ENCODE data around the gene MLANA. TPM values are rescaled to one million over a fixed set of nuclear protein-coding genes. Genes with fewer than 3 reads are reported as not detected.

Gene MLANA
- total RNA-seq, 1 donor from 2014 or later = not detected

DNA sequence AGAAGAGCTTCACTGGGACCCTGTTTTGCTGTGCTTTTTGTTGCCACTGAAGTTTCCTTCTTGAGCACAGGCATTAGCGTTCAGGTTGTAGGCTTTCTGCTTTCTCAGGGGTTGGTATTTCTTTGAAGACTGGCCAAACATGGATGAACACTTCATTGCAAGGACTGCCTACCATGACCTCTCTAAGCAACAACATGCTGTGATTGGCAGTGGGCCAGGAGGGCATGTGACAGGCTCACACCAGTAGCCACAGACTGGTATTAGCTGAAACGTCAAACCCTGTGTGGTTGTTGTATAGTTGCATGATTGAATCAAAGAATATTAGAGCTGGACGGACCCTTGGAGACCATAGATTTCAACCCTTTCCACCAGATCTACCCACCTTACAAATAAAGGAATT, 20.0 kb upstream of the MLANA start:
- no peak for DNase-seq (ENCODE audit: low spot score in 2 of 2, unreplicated experiment in 2 of 2)
- no peaks in the 10 kb centered on the region for H3K36me3 Mint-ChIP-seq
- peaks cover 24% of the 10 kb centered on the region for H3K4me1 Mint-ChIP-seq
- no peaks in the 10 kb centered on the region for H3K27me3 Mint-ChIP-seq (ENCODE audit: low read depth)
- no peak overlapping the region for H3K27ac Mint-ChIP-seq
- no peak overlapping the region for H3K4me3 Mint-ChIP-seq
- TF ChIP-seq, protein P1, sequence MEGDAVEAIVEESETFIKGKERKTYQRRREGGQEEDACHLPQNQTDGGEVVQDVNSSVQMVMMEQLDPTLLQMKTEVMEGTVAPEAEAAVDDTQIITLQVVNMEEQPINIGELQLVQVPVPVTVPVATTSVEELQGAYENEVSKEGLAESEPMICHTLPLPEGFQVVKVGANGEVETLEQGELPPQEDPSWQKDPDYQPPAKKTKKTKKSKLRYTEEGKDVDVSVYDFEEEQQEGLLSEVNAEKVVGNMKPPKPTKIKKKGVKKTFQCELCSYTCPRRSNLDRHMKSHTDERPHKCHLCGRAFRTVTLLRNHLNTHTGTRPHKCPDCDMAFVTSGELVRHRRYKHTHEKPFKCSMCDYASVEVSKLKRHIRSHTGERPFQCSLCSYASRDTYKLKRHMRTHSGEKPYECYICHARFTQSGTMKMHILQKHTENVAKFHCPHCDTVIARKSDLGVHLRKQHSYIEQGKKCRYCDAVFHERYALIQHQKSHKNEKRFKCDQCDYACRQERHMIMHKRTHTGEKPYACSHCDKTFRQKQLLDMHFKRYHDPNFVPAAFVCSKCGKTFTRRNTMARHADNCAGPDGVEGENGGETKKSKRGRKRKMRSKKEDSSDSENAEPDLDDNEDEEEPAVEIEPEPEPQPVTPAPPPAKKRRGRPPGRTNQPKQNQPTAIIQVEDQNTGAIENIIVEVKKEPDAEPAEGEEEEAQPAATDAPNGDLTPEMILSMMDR (IDR thresholded peaks at IDR 0.05; ENCODE audit: unreplicated experiment) = no peak
- H3K9me3 Mint-ChIP-seq = no peaks in the 10 kb centered on the region

DNA sequence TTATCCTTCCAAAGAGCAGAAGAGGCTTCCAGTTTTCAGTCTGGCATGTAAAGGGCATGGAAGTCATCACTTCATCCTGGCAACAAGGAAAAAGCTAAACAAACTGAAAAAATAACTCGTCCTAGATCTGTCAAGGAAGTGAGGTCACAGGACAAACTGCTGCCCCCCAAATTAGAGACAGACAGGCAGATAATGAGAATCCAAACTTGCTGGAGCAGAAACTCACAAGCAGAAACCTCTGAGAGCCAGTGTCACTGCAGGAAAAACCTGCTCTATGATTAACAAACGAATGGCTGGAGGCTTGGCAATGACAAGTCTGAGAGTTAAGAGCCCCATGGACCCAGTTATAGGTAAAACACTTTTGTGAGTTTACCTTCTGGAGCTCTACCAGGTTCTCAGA, 18.9 kb upstream of the MLANA start:
- H3K27me3 Mint-ChIP-seq (ENCODE audit: low read depth) = no peaks in the 10 kb centered on the region
- H3K27ac Mint-ChIP-seq = peak overlapping the region; percentile 50
- H3K9me3 Mint-ChIP-seq = peaks cover 6% of the 10 kb centered on the region
- TF ChIP-seq, protein P1 (IDR thresholded peaks at IDR 0.05; ENCODE audit: unreplicated experiment) = no peak
- H3K4me1 Mint-ChIP-seq = peaks cover 24% of the 10 kb centered on the region
- DNase-seq (ENCODE audit: low spot score in 2 of 2, unreplicated experiment in 2 of 2) = no peak
- H3K4me3 Mint-ChIP-seq = no peak overlapping the region
- peaks cover 5% of the 10 kb centered on the region for H3K36me3 Mint-ChIP-seq

DNA sequence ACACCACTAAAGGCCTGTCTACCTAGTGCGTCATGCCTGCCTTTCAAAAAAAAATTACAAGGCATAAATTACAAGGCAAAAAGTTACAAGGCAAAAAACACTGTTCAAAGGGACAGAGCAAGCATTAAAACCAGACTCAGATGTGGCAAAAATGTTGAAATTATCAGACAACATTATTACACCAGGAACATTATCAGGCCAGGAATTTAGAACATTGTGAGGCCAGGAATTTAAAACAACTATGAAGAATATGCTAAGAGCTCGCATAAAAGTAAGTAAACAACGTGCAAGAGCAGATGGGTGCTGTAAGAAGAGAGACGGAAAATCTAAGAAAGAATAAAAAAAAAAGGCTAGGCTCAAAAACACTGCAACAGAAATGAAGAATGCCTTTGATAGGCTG, 18.2 kb upstream of the MLANA start:
- Mint-ChIP-seq H3K4me1 (peaks cover 24% of the 10 kb centered on the region), H3K9me3 (peaks cover 6% of the 10 kb centered on the region), H3K36me3 (peaks cover 5% of the 10 kb centered on the region), H3K4me3 (no peak overlapping the region), H3K27ac (peak overlapping the region; percentile 75), H3K27me3 (ENCODE audit: low read depth) (no peaks in the 10 kb centered on the region)
- DNase-seq (ENCODE audit: low spot score in 2 of 2, unreplicated experiment in 2 of 2) = no peak
- TF ChIP-seq, protein P1 (IDR thresholded peaks at IDR 0.05; ENCODE audit: unreplicated experiment) = no peak

DNA sequence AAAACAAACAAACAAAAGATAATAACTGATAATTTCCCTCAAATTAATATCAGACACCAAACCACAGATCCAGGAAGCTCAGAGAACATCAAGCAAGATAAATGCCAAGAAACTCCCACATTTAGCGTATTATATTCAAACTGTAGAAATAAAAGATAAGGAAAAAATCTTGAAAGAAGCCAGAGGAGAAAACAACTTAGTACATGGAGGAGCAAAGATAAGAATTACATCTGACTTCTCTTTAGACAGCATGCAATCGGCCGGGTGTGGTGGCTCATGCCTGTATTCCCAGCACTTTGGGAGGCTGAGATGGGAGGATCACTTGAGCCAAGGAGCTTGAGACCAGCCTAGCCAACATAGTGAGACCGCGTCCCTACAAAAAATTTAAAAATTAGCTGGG, 17.2 kb upstream of the MLANA start:
- peaks cover 5% of the 10 kb centered on the region for H3K36me3 Mint-ChIP-seq
- DNase-seq (ENCODE audit: low spot score in 2 of 2, unreplicated experiment in 2 of 2) = no peak
- H3K9me3 Mint-ChIP-seq = peaks cover 6% of the 10 kb centered on the region
- H3K4me3 Mint-ChIP-seq = no peak overlapping the region
- TF ChIP-seq, protein P1 (IDR thresholded peaks at IDR 0.05; ENCODE audit: unreplicated experiment) = no peak
- no peaks in the 10 kb centered on the region for H3K27me3 Mint-ChIP-seq (ENCODE audit: low read depth)
- H3K27ac Mint-ChIP-seq = peak overlapping the region; percentile 19
- H3K4me1 Mint-ChIP-seq = peaks cover 21% of the 10 kb centered on the region

DNA sequence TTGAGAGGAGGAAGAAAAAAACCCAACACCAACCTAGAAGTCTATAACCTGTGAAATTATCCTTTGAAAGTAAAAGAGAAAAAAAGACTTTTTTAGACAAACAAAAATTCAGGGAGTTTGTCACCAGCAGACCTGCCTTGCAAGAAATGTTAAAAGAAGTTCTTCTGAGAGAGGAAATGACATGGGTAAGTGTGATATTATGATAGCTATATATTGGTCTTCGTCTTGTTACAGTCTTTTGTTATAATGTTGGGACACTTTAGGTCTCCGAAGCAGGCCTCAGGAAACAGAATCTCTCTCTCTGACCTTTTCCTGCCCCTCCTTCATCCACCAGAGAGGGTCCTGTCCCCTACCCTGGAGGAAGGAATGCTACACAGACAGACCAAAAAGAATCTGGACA, 16.6 kb upstream of the MLANA start:
- Mint-ChIP-seq H3K9me3 (peaks cover 6% of the 10 kb centered on the region), H3K27me3 (ENCODE audit: low read depth) (no peaks in the 10 kb centered on the region), H3K4me3 (no peak overlapping the region), H3K4me1 (peaks cover 23% of the 10 kb centered on the region), H3K27ac (no peak overlapping the region), H3K36me3 (peaks cover 5% of the 10 kb centered on the region)
- DNase-seq (ENCODE audit: low spot score in 2 of 2, unreplicated experiment in 2 of 2) = no peak
- TF ChIP-seq, protein P1 (IDR thresholded peaks at IDR 0.05; ENCODE audit: unreplicated experiment) = no peak

DNA sequence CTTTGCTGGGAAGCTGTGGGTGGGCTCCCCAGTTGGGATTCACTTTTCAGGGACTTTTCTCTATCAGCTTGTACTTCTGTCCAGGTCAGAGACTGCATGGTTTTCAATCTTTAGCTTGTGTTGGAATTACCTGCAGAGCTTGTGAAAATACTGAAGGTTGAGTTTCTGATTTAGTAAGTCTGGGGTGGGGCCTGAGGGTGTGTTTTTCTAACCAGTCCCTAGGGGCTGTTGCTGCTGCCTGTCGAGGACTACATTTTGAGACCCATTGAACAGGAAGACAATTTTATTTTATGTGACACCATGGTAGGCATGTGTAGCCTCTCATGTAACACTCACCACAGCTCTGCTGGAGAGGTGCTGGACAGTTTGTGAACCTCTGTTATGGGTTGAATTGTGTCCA, 14.7 kb upstream of the MLANA start:
- Mint-ChIP-seq H3K27ac (no peak overlapping the region), H3K27me3 (ENCODE audit: low read depth) (no peaks in the 10 kb centered on the region), H3K9me3 (peaks cover 6% of the 10 kb centered on the region), H3K4me3 (no peak overlapping the region), H3K36me3 (peaks cover 5% of the 10 kb centered on the region), H3K4me1 (peaks cover 26% of the 10 kb centered on the region)
- TF ChIP-seq, protein P1 (IDR thresholded peaks at IDR 0.05; ENCODE audit: unreplicated experiment) = no peak
- DNase-seq (ENCODE audit: low spot score in 2 of 2, unreplicated experiment in 2 of 2) = no peak
